A172 (cell line): Measurements from ENCODE around the gene HYCC2. TPM values are rescaled to one million over a fixed set of nuclear protein-coding genes. Genes with fewer than 3 reads are reported as not detected.

Experiments
- total RNA-seq: library from RNA; depleted of rRNA; stranded (reverse); fragments of >200 nt; shearing (Covaris generic); gene quantifications from 2 replicates; pipeline ENCODE4 v1.2.3, GENCODE V29; 2014; rRNA removed

Gene HYCC2
- total RNA-seq, 1 experiment from 2014 or later, result 22.8 TPM

Other genes with a start within 250 kb of the HYCC2 start
- gene CLK1, start 207.0 kb downstream of the HYCC2 start, total RNA-seq, result 47.7 and 51.7 TPM in 2 replicates
- 89.1 and 173 TPM in 2 replicates for gene PPIL3, start 182.6 kb downstream of the HYCC2 start, total RNA-seq
- gene NIF3L1, start 182.3 kb downstream of the HYCC2 start, total RNA-seq, result 69.7 and 80.0 TPM in 2 replicates
- gene ORC2, start 108.0 kb downstream of the HYCC2 start, total RNA-seq, result 28.8 and 40.5 TPM in 2 replicates
- 238 and 435 TPM in 2 replicates for gene NDUFB3, start 330 bp upstream of the HYCC2 start, total RNA-seq
- gene CFLAR, start 44.5 kb upstream of the HYCC2 start, total RNA-seq, result 57.2 and 57.8 TPM in 2 replicates
- 3.2 and 3.9 TPM in 2 replicates for gene CASP10, start 111.5 kb upstream of the HYCC2 start, total RNA-seq
- 68.6 and 101 TPM in 2 replicates for gene CASP8, start 188.9 kb upstream of the HYCC2 start, total RNA-seq